ENCODE data around the gene FOXL1. TPM values are rescaled to one million over a fixed set of nuclear protein-coding genes. Genes with fewer than 3 reads are reported as not detected.

The FOXL1 gene
- total and polyA plus RNA-seq, 2 of the 13 experiments (the other 11 are each of a cell fraction or from before 2014, with no cell fraction given): not detected

DNA sequence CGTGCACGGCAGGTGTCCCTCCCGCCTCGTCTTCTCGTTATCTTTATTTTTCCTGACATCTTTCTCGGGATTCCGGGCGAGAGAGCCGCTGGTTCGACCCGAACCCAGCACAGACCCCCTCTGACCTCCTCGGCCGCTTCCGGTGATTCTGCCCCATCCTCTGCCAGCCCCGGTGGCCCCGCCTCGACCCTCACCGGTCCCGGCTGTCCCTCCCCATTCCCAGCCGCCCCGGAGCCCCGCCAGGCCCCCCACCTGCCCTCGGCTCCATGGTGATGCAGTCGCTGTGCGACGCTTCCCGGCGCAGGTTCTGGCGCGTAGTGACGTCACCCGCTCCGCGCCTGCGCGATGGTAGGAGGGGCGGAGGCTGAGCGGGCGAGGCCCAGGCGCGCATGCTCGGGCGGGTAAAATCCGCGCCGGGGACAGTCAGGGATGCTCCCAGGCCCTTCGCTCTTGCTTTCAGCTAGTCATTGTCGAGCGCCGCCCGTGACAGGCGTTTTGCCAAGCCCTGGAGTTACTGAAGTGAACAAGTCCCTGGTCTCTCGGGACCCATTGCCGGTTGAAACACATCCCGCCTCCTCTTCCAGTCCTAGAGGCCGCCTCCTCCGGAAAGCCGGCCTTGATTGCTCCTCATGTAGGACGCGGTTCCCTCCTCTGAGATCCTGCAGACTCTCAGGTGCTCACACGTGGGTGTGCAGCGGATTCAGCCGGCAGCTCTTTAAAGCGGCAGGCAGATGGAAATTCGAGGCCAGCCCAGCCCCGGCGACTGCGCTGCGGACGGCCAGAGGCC, 23.2 kb upstream of the FOXL1 start, which contains the start of gene MTHFSD (continued):
- TF ChIP-seq, protein P1, sequence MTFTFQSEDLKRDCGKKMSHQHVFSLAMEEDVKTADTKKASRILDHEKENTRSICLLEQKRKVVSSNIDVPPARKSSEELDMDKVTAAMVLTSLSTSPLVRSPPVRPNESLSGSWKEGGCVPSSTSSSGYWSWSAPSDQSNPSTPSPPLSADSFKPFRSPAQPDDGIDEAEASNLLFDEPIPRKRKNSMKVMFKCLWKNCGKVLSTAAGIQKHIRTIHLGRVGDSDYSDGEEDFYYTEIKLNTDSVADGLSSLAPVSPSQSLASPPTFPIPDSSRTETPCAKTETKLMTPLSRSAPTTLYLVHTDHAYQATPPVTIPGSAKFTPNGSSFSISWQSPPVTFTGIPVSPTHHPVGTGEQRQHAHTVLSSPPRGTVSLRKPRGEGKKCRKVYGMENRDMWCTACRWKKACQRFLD (CRISPR knock-in tag; IDR thresholded peaks at IDR 0.05; ENCODE audit: borderline replicate concordance): peak; percentile 74; the same call in 1 of the 2 replicates
- TF ChIP-seq, protein P2, sequence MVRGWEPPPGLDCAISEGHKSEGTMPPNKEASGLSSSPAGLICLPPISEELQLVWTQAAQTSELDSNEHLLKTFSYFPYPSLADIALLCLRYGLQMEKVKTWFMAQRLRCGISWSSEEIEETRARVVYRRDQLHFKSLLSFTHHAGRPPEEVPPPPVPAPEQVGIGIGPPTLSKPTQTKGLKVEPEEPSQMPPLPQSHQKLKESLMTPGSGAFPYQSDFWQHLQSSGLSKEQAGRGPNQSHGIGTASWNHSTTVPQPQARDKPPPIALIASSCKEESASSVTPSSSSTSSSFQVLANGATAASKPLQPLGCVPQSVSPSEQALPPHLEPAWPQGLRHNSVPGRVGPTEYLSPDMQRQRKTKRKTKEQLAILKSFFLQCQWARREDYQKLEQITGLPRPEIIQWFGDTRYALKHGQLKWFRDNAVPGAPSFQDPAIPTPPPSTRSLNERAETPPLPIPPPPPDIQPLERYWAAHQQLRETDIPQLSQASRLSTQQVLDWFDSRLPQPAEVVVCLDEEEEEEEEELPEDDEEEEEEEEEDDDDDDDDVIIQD (CRISPR knock-in tag; IDR thresholded peaks at IDR 0.05; ENCODE audit: low read depth): no peak
- TF ChIP-seq ZBTB20 (CRISPR knock-in tag; IDR thresholded peaks at IDR 0.05; ENCODE audit: borderline replicate concordance, low read depth) (peak; percentile 69; the same call in 1 of the 2 replicates), CEBPB (IDR thresholded peaks at IDR 0.05; ENCODE audit: borderline replicate concordance, low read depth, low read length) (no peak), TSC22D2 (CRISPR knock-in tag; IDR thresholded peaks at IDR 0.05; ENCODE audit: borderline replicate concordance) (peak; percentile 18; the same call in 1 of the 2 replicates), IRX3 (CRISPR knock-in tag; IDR thresholded peaks at IDR 0.05; ENCODE audit: borderline replicate concordance, low read depth) (no peak), ELF4 (CRISPR knock-in tag; IDR thresholded peaks at IDR 0.05; ENCODE audit: borderline replicate concordance) (peak; percentile 56; the same call in 1 of the 2 replicates), ZBTB38 (CRISPR knock-in tag; IDR thresholded peaks at IDR 0.05) (0 out of 2 replicates have a peak, but pooled peaks have one; percentile 29), MEIS1 (CRISPR knock-in tag; IDR thresholded peaks at IDR 0.05; ENCODE audit: borderline replicate concordance) (no peak), ERF (CRISPR knock-in tag; IDR thresholded peaks at IDR 0.05) (peak; percentile 92), HES4 (CRISPR knock-in tag; IDR thresholded peaks at IDR 0.05; ENCODE audit: borderline replicate concordance) (no peak; the same call in 1 of the 2 replicates), ZMYM4 (CRISPR knock-in tag; IDR thresholded peaks at IDR 0.05) (peak; percentile 97), NFYC (CRISPR knock-in tag; IDR thresholded peaks at IDR 0.05) (no peak), KDM5A (IDR thresholded peaks at IDR 0.05; ENCODE audit: borderline replicate concordance, low read length) (peak; percentile 95), CBX1 (IDR thresholded peaks at IDR 0.05; ENCODE audit: low read depth) (peak; percentile 72), ZNF605 (CRISPR knock-in tag; IDR thresholded peaks at IDR 0.05) (peak; percentile 89)
- TF ChIP-seq, protein P3, sequence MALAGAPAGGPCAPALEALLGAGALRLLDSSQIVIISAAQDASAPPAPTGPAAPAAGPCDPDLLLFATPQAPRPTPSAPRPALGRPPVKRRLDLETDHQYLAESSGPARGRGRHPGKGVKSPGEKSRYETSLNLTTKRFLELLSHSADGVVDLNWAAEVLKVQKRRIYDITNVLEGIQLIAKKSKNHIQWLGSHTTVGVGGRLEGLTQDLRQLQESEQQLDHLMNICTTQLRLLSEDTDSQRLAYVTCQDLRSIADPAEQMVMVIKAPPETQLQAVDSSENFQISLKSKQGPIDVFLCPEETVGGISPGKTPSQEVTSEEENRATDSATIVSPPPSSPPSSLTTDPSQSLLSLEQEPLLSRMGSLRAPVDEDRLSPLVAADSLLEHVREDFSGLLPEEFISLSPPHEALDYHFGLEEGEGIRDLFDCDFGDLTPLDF (CRISPR knock-in tag; IDR thresholded peaks at IDR 0.05): peak; percentile 31; the same call in 1 of the 2 replicates
- TF ChIP-seq, protein P4, sequence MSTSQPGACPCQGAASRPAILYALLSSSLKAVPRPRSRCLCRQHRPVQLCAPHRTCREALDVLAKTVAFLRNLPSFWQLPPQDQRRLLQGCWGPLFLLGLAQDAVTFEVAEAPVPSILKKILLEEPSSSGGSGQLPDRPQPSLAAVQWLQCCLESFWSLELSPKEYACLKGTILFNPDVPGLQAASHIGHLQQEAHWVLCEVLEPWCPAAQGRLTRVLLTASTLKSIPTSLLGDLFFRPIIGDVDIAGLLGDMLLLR (CRISPR knock-in tag; IDR thresholded peaks at IDR 0.05): peak; percentile 67
- TF ChIP-seq, protein P5, sequence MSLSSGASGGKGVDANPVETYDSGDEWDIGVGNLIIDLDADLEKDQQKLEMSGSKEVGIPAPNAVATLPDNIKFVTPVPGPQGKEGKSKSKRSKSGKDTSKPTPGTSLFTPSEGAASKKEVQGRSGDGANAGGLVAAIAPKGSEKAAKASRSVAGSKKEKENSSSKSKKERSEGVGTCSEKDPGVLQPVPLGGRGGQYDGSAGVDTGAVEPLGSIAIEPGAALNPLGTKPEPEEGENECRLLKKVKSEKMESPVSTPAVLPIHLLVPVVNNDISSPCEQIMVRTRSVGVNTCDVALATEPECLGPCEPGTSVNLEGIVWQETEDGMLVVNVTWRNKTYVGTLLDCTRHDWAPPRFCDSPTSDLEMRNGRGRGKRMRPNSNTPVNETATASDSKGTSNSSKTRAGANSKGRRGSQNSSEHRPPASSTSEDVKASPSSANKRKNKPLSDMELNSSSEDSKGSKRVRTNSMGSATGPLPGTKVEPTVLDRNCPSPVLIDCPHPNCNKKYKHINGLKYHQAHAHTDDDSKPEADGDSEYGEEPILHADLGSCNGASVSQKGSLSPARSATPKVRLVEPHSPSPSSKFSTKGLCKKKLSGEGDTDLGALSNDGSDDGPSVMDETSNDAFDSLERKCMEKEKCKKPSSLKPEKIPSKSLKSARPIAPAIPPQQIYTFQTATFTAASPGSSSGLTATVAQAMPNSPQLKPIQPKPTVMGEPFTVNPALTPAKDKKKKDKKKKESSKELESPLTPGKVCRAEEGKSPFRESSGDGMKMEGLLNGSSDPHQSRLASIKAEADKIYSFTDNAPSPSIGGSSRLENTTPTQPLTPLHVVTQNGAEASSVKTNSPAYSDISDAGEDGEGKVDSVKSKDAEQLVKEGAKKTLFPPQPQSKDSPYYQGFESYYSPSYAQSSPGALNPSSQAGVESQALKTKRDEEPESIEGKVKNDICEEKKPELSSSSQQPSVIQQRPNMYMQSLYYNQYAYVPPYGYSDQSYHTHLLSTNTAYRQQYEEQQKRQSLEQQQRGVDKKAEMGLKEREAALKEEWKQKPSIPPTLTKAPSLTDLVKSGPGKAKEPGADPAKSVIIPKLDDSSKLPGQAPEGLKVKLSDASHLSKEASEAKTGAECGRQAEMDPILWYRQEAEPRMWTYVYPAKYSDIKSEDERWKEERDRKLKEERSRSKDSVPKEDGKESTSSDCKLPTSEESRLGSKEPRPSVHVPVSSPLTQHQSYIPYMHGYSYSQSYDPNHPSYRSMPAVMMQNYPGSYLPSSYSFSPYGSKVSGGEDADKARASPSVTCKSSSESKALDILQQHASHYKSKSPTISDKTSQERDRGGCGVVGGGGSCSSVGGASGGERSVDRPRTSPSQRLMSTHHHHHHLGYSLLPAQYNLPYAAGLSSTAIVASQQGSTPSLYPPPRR (CRISPR knock-in tag; IDR thresholded peaks at IDR 0.05; ENCODE audit: borderline replicate concordance): no peak
